K562 (cell line): ENCODE data around the gene ELMO1. TPM values are rescaled to one million over a fixed set of nuclear protein-coding genes. Genes with fewer than 3 reads are reported as not detected.
"Not testable (repeated sequence)": the region's sequence is repeated elsewhere in the genome, so short reads cannot be mapped to it uniquely, and the experiment has no call there.

Experiments
- ATAC-seq: fragments of 200-7000 bp; cut with Tn5 transposase; 3 replicates; pipeline ENCODE4 v1.9.1; 2020; ENCODE audit warnings: moderate library complexity
- BruUV-seq: library from RNA; stranded (reverse); fragments of 400-500 nt; replicated peaks from 2 replicates; lab custom pipeline; 2021; lab: Mats Ljungman, UMichigan
- CTCF ChIA-PET: fragments of 300-600 bp; formaldehyde crosslinking; extraction: SDS; loops from one replicate; lab custom pipeline; 2021; ENCODE audit warnings: low intra/inter-chr PET ratio; lab: Yijun Ruan, JAX
- POLR2A ChIA-PET: fragments of 300-600, 350-650 bp; sonication (Branson Sonifier 250); formaldehyde crosslinking; extraction: SDS; loops from one replicate; lab custom pipeline; 2021; ENCODE audit warnings: antibody characterized with exemption, inconsistent platforms; lab: Yijun Ruan, JAX
- DNase-seq, 4 experiments: peaks; one replicate each; pipeline versions ENCODE4 v3.0.0 to v3.0.0-alpha.2; 2011 to 2018; ENCODE audit warnings: low spot score in 3 of 4, mixed read lengths in 3 of 4; ENCODE audit errors: extremely low read depth in 1 of 4
- FAIRE-seq: peaks from 2 replicates; lab custom pipeline; 2011; peaks lifted over from hg19 to GRCh38; lab: Jason Lieb, UNC
- H2AFZ ChIP-seq: 2 replicates; pipeline ENCODE4 v1.6.0; 2011; ENCODE audit warnings: low read depth, low read length, control low read depth, inconsistent platforms
- H3K27ac ChIP-seq: fragments of 200-600 bp; 3 replicates; pipeline ENCODE4 v1.8.0; 2011; ENCODE audit warnings: low read depth, mild to moderate bottlenecking, control low read depth, inconsistent platforms, low read length, moderate library complexity, mixed read lengths; ENCODE audit errors: extremely low read depth
- H3K27me3 ChIP-seq, 2 experiments: fragments of 300-600 bp in 1 of 2; 2 replicates in 1 of 2; 3 replicates in 1 of 2; pipeline versions ENCODE4 v1.6.0 to v1.8.0; 2011; ENCODE audit warnings: inconsistent platforms in 2 of 2, low read length in 2 of 2, mild to moderate bottlenecking in 1 of 2, mixed read lengths in 1 of 2, moderate library complexity in 1 of 2; ENCODE audit not compliant: control insufficient read depth in 2 of 2, insufficient read depth in 2 of 2
- H3K36me3 ChIP-seq: fragments of 300-600 bp; 3 replicates; pipeline ENCODE4 v1.8.0; 2011; ENCODE audit warnings: mild to moderate bottlenecking, low read length, inconsistent platforms; ENCODE audit not compliant: control insufficient read depth, insufficient read depth
- H3K4me1 ChIP-seq, 2 experiments: fragments of 200-600 bp in 1 of 2; replicated peaks in 1 of 2; 2 replicates in 1 of 2; 3 replicates in 1 of 2; pipeline versions ENCODE4 v1.5.1 to v1.8.0; 2011; ENCODE audit warnings: inconsistent platforms in 2 of 2, low read length in 2 of 2, mild to moderate bottlenecking in 1 of 2, mixed read lengths in 1 of 2, moderate library complexity in 1 of 2; ENCODE audit not compliant: control insufficient read depth in 2 of 2, insufficient read depth in 2 of 2
- H3K4me2 ChIP-seq: 2 replicates; pipeline ENCODE4 v1.6.1; 2011; ENCODE audit warnings: low read length, control low read depth, inconsistent platforms, mixed read lengths; ENCODE audit not compliant: insufficient read depth
- H3K4me3 ChIP-seq: fragments of 200-600 bp; sonication (generic), shearing (Covaris generic); 2 replicates; pipeline ENCODE4 v1.5.1; 2016; ENCODE audit warnings: control low read depth, inconsistent platforms
- H3K79me2 ChIP-seq: fragments of 200-600 bp; 3 replicates; pipeline ENCODE4 v1.8.0; 2011; ENCODE audit warnings: low read length, inconsistent platforms; ENCODE audit not compliant: control insufficient read depth, insufficient read depth
- H3K9ac ChIP-seq, 2 experiments: 2 replicates each; pipeline versions ENCODE4 v1.6.0 to v1.6.1; 2011; ENCODE audit warnings: low read depth in 2 of 2, low read length in 2 of 2, control low read depth in 1 of 2, inconsistent platforms in 1 of 2, mild to moderate bottlenecking in 1 of 2, mixed read lengths in 1 of 2; ENCODE audit not compliant: insufficient read depth in 1 of 2
- H3K9me1 ChIP-seq: one replicate; pipeline ENCODE4 v1.6.0; 2011; ENCODE audit warnings: inconsistent platforms, mild to moderate bottlenecking, low read length, moderate library complexity; ENCODE audit not compliant: control insufficient read depth, insufficient read depth
- H3K9me3 ChIP-seq: replicated peaks from 2 replicates; pipeline ENCODE4 v1.5.1; 2011; ENCODE audit warnings: low read depth, low read length, inconsistent platforms; ENCODE audit not compliant: control insufficient read depth, insufficient read depth
- H4K20me1 ChIP-seq: replicated peaks from 2 replicates; pipeline ENCODE4 v1.6.1; 2011; ENCODE audit warnings: low read length, inconsistent platforms, mixed read lengths; ENCODE audit not compliant: control insufficient read depth, insufficient read depth
- KDM4B ChIP-seq, 2 experiments: fragments of 450-650 bp in 1 of 2; sonication (generic) in 1 of 2; IDR thresholded peaks; 2 replicates each; pipeline ENCODE4 v1.6.1; 2016 to 2017; ENCODE audit warnings: borderline replicate concordance in 2 of 2, antibody characterized with exemption in 1 of 2, low read depth in 1 of 2, mild to moderate bottlenecking in 1 of 2
- MCM7 ChIP-seq, 2 experiments: fragments of 450-650 bp; IDR thresholded peaks; 2 replicates each; pipeline ENCODE4 v1.6.1; 2016 to 2018
- NCOA6 ChIP-seq: fragments of 450-650 bp; IDR thresholded peaks from 2 replicates; pipeline ENCODE4 v1.6.1; 2017; ENCODE audit warnings: mild to moderate bottlenecking
- RAD21 ChIP-seq, 2 experiments: fragments of 250-450 bp in 1 of 2; fragments of 450-650 bp in 1 of 2; sonication (Bioruptor Pico) in 1 of 2; formaldehyde crosslinking in 1 of 2; IDR thresholded peaks in 1 of 2; conservative IDR thresholded peaks in 1 of 2; 2 replicates each; pipeline versions ENCODE4 v1.4.0 to v1.8.0; 2020 to 2022; ENCODE audit warnings: mild to moderate bottlenecking in 2 of 2, moderate library complexity in 1 of 2
- ZNF778 ChIP-seq: fragments of 450-650 bp; formaldehyde crosslinking; IDR thresholded peaks from 2 replicates; pipeline ENCODE4 v1.4.0; 2020; ENCODE audit warnings: mild to moderate bottlenecking, moderate library complexity
- WGBS: fragments of 100-300 bp; shearing (Covaris generic); methylation state at CpG from one replicate; pipeline ENCODE4 v1.1.6; 2016; ENCODE audit warnings: low coverage, mixed read lengths; ENCODE audit not compliant: insufficient coverage; ENCODE audit errors: missing lambda C conversion rate; 5-methylcytosine and 5-hydroxymethylcytosine counted together
- in situ Hi-C: fragments of 300-500 bp; cut with MboI; formaldehyde crosslinking; loops from 4 replicates; pipeline ENCODE4 v1.15.0; 2018; ENCODE audit warnings: inconsistent platforms, mixed read lengths
- intact Hi-C: fragments of 100-400 bp; cut with micrococcal nuclease; formaldehyde crosslinking; loops from 2 replicates; pipeline ENCODE4 v1.14.2; 2022
- polyA plus RNA-seq, 8 experiments: library from polyadenylated mRNA; depleted of rRNA in 4 of 8; stranded (reverse) in 5 of 8; unstranded in 3 of 8; fragments of >200 nt; fragmentation: Nextera tagmentation in 2 of 8; fragmentation: Illumina TruSeq in 1 of 8; extraction: Ambion mirVana in 2 of 8; extraction: Trizol in 1 of 8; gene quantifications; 2 replicates each; pipeline versions ENCODE4 v1.2.1 to v1.2.3, GENCODE V29; 2011 to 2014; ENCODE audit warnings: inconsistent platforms in 1 of 8, missing spikeins in 1 of 8
- total RNA-seq, 7 experiments: library from RNA; depleted of rRNA in 6 of 7; stranded (reverse); fragments of >200 nt in 6 of 7; fragmentation: Illumina TruSeq in 2 of 7; extraction: Trizol in 2 of 7; gene quantifications; 2 replicates each; pipeline versions ENCODE4 v1.2.1 to v1.2.3, GENCODE V29; 2011 to 2021; ENCODE audit warnings: low replicate concordance in 1 of 7

Gene ELMO1
- total and polyA plus RNA-seq, 9 of the 15 experiments (the other 6 are each of a cell fraction or from before 2014, with no cell fraction given), result 0.36 to 7.2 (median 3.6) TPM

GRCh38 chr7:37141742-37142141, 306.9 kb downstream of the ELMO1 start:
- Histone ChIP-seq H3K4me3 (no peak overlapping the region), H4K20me1 (no peaks in the 10 kb centered on the region), H3K4me2 (no peak overlapping the region), H3K9ac (no peak overlapping the region), H3K36me3 (no peaks in the 10 kb centered on the region), H2AFZ (no peak overlapping the region), H3K4me1 (no peaks in the 10 kb centered on the region), H3K27me3 (no peaks in the 10 kb centered on the region), H3K79me2 (no peaks in the 10 kb centered on the region), H3K9me1 (no peaks in the 10 kb centered on the region), H3K27ac (no peak overlapping the region), H3K9me3 (no peaks in the 10 kb centered on the region)
- in situ Hi-C loops, result no loop called here
- intact Hi-C loops, result no loop called here
- DNase-seq (no peak), FAIRE-seq (no peak), ATAC-seq (no peak)
- POLR2A ChIA-PET, result no interaction called here
- BruUV-seq, result no TSS peak
- CTCF ChIA-PET, result no interaction called here
- 34% methylated on average over 2 of the region's 2 CpGs for WGBS
- TF ChIP-seq KDM4B (IDR thresholded peaks at IDR 0.05; ENCODE audit: borderline replicate concordance in 2 of 2, low read depth in 1 of 2) (no peak), RAD21 (CRISPR knock-in tag; conservative IDR thresholded peaks at IDR 0.05 in 1 of 2, IDR thresholded peaks at IDR 0.05 in 1 of 2) (peak in 1 of 2 experiments; percentile 22; a peak in 1 of 4 replicates), MCM7 (IDR thresholded peaks at IDR 0.05) (no peak), NCOA6 (no peak), ZNF778 (CRISPR knock-in tag) (no peak)

- H3K4me1 ChIP-seq, H3K4me3 ChIP-seq, H3K9me1 ChIP-seq, CTCF ChIA-PET, H3K36me3 ChIP-seq, ATAC-seq, H3K9me3 ChIP-seq, H3K27ac ChIP-seq, BruUV-seq, H3K9ac ChIP-seq, H2AFZ ChIP-seq, DNase-seq, FAIRE-seq, intact Hi-C loops, POLR2A ChIA-PET, H3K79me2 ChIP-seq, in situ Hi-C loops, H4K20me1 ChIP-seq, H3K27me3 ChIP-seq, H3K4me2 ChIP-seq: not testable (repeated sequence)
- 0% methylated on average over 1 of the region's 1 CpG for WGBS
Observed at GRCh38 chr7:37133902-37134301, 314.8 kb downstream of the ELMO1 start.
